SIG-M5 (cell line): ENCODE measurements around the gene KCNA1.
"Not testable (repeated sequence)": the region's sequence is repeated elsewhere in the genome, so short reads cannot be mapped to it uniquely, and the experiment has no call there.

Experiments used
- DNase-seq: peaks from one replicate; lab custom pipeline; 2025; lab: John Stamatoyannopoulos, UW

The KCNA1 gene

GRCh38 chr12:4909734-4910501 is at the start of gene KCNA1:
Gene KCNA1 (plus strand): TSS chr12:4909905. CDS start chr12:4911379, 1,474 bp downstream.
- no peak for DNase-seq

GRCh38 chr12:4860741-4861140 is 49.0 kb upstream of the KCNA1 start:
- DNase-seq, result no peak

DNA sequence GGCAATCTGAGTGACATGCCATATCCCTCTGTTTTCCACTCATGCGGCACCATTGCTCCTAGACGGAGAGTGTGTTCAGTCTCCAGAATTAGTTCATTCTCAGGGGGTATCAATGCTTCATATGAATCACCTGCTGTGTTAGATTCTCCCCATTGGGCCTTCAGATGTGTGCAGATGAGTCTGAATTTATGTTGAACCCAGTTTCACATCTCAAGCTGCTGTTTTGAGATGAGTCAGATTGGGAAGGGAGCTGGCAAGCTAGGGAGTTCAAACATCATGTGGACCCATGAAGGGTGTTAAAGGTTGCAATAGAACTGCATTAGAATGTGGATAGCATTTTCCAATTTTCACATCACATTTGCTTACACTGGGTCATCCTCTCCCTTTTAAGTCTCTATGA is 46.9 kb upstream of the KCNA1 start:
- DNase-seq, result no peak

GRCh38 chr12:4864575-4864974 is 45.1 kb upstream of the KCNA1 start:
- no peak for DNase-seq

DNA sequence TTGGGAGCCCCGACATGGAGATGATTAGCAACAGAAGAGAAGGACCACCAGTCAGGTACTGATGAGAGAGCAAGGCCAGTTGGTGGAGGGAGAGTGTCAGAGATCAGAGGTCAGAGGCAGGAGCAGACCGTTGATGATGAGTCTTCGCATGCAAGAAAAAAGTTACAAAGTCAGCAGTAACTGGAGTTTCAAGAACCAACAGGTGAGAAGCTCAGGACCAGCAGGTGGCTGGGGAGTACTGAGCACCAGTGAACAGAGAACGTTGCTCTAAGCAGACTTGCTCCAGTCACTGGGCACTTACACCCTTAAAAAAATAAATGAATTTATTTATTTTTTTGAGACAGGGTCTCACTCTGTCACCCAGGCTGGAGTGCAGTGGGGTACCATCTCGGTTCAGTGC is 44.5 kb upstream of the KCNA1 start:
- no peak for DNase-seq

DNA sequence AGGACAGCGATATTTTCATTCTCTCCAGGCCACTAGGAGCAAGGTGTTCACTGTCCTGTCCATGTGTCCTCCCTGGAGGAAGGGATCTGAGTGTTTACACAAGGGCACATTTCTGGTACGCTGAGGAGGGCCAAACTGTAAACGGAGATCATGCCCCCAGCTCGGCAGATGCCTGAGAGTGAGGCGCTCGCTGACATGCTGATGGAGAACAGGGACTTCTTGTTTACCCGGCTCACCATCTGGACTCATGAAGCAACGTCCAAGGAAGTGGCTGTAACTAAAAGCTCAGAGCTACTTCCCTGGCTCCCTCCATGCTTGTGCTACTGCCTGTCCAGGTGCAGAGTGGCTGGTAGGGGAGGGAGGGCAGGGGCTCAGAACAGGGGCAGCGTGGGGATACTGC is 43.4 kb upstream of the KCNA1 start:
- no peak for DNase-seq

- DNase-seq, result no peak
Observed at GRCh38 chr12:4867384-4867783, 42.3 kb upstream of the KCNA1 start.

GRCh38 chr12:4870423-4870822 is 39.3 kb upstream of the KCNA1 start:
- no peak for DNase-seq

DNA sequence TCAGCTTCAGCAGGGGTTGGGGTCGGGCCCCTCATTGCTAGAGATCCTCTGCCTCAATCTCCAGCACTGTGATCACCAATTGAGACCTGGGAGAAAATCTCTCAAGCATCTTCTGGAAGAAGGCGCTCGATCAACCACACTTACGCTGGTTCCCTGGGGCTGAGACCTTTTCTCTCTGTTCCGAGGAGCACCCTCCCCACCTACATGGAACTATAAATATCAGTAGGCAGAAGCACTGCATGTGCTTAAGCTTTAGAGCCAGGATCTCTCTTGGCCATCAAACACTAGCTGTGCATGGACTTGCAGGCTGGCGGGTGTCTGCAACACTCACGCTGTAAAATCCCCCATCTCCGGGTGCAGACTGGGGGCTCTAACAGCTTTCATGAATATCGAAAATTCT is 38.2 kb upstream of the KCNA1 start:
- DNase-seq, result no peak

DNA sequence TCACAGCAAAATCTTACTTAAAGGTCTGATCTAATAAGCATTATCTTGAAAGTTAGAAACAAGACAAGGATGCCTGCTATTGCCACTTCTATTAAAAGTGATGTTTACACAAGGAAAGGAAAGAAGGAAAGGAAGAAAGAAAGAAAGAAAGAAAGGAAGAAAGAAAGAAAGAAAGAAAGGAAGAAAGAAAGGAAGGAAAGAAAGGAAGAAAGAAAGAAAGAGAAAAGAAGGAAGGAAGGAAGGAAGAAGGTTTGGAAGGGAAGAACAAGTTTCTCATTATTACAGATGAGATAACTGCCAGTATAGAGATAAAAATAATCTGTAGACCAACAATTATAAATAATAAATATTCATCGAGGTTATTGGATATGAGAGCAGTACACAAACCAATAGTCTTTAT is 35.8 kb upstream of the KCNA1 start:
- no peak for DNase-seq

- DNase-seq, result no peak
Observed at GRCh38 chr12:4874671-4875070, 35.0 kb upstream of the KCNA1 start.

- not testable (repeated sequence) for DNase-seq
Observed at GRCh38 chr12:4879481-4879880, 30.2 kb upstream of the KCNA1 start.

DNA sequence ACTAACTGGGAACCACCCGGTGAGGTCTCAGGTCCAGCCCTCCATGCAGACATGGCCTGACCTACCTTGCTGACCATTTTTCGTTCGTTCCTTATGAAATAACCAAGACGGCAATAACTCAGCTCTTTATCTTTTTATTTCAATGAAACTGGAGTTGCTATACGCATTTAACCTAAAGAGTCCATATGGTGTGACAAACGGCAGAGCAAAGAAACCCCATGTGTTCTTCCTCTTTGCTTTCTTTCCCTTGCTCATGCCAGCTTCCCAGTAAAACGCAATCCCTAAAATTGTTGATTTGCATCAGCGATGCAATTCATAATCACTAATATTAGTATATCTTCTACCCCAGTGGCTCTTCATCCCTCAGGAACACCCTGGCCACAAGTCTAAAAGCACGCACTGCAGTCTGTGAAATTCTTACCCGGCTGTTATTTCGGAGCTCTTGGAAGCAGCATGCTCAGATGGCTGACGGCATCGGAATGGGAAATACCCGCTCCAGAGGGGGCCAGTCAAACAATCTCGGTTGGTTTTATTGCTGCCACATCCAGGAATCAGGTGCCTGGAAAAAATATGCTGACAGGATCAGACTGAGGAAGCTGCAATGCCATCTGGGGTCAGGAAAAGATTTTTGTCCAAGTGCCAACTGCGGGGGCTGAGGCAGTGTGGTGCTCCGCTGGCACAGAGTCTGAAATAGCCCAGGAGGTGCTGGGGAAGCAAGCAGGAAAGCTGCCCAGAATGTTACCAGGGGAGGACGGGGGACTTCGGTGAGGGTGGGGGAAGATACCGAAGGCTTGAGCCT is 28.2 kb upstream of the KCNA1 start:
- no peak for DNase-seq

DNA sequence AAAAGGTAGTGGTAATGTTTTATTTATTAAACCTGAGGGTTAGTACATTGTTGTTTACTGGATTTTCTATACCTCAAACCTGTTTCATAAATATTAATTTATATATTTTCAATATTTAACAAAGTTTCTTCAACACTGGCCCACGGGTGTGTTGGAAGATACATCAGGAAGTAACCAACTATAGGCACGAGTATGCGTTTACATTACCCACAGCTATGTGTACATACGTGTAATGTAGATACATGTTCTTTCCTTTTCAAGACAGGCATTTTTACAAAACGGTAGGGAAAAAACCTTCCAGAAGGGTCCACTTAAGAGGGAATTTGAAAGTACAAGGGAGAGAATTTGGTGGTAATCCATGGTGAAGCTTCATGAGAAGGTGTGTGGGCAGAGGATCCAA is 17.8 kb upstream of the KCNA1 start:
- no peak for DNase-seq

DNA sequence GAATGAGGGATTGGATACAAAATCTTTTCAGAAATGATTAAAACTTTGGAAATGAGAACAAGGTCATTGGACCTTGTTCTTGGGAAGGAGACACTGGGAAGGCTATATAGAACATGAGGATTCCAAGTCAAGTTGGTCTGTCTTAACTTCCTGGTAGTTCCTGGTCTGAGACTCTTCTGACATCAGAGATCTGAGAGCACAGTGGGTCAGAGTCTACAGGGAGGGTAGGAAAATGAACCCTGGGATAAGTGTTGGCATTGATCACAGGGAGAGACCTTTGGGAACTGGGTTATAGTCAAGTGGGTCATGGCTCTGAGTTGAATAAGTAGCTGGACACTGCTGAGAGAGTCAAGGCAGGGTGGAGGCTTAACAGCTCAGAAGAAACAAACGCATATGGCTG is 17.3 kb upstream of the KCNA1 start:
- DNase-seq, result no peak

DNA sequence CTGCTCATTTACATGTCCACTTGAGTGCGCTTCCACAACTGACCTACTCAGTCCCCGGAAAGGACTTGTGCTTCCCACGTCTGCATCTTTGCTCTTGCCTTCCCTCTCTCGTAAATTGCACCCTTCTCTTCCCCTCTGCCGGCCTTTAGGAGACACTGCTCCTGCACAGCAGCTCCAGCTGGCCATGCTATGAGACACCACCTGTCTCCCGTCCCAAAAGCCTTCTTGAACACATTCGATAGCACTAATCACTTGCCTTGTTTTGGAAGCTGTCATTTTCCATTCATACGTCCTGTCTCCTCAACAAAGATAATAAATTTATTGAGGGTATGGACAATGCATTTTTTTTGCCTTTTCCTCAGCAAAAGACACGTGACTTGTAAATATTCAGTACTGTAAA is 15.7 kb upstream of the KCNA1 start:
- no peak for DNase-seq

GRCh38 chr12:4899364-4899763 is 10.3 kb upstream of the KCNA1 start:
- no peak for DNase-seq

GRCh38 chr12:4900327-4900726 is 9.4 kb upstream of the KCNA1 start:
- no peak for DNase-seq

DNA sequence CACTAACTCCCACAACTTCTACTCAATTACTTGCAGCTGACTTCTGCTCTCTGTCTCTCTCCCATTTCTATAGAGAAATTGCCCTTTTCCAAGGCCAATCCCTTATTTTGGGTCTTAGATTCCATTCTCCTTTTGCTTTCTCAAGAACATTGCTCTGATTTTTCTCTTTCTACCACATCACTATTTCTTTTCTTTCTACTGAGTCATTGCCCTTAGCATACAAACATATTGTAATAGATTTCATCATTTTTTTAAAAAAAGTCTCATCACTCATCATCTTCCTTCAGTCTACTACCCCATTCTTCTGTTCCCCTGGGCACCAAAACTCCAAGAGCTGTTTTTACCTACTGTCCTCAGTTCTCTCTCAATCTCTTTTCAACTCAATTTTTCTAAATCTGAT is 4.4 kb upstream of the KCNA1 start:
- no peak for DNase-seq

- no peak for DNase-seq
Observed at GRCh38 chr12:4908684-4909409, 858 bp upstream of the KCNA1 start.

GRCh38 chr12:4909410-4909733 is 333 bp upstream of the KCNA1 start:
- DNase-seq, result no peak

GRCh38 chr12:4910502-4911315 is 1.0 kb downstream of the KCNA1 start:
- no peak for DNase-seq
